Keratinocyte (primary cell): ENCODE results near the gene DENND5A. TPM values are rescaled to one million over a fixed set of nuclear protein-coding genes. Genes with fewer than 3 reads are reported as not detected.

Source experiments
- DNase-seq: peaks from one replicate; pipeline ENCODE4 v3.0.0-alpha.2; 2011; ENCODE audit warnings: low read depth, missing footprints, low spot score
- FAIRE-seq: peaks from 2 replicates; lab custom pipeline; 2011; peaks lifted over from hg19 to GRCh38; lab: Jason Lieb, UNC
- H2AFZ ChIP-seq: 2 replicates; pipeline ENCODE4 v1.6.0; 2012; ENCODE audit warnings: low read length, control low read depth, inconsistent platforms; ENCODE audit not compliant: control insufficient read depth
- H3K27ac ChIP-seq: 2 replicates; pipeline ENCODE4 v1.5.1; 2011; ENCODE audit warnings: low read length; ENCODE audit not compliant: control insufficient read depth, insufficient read depth
- H3K27me3 ChIP-seq: 3 replicates; pipeline ENCODE4 v1.6.0; 2011; ENCODE audit warnings: low read length; ENCODE audit not compliant: control insufficient read depth, insufficient read depth; ENCODE audit errors: extremely low read depth
- H3K36me3 ChIP-seq, 2 experiments: 2 replicates in 1 of 2; 3 replicates in 1 of 2; pipeline ENCODE4 v1.5.1; 2011; ENCODE audit warnings: low read length in 2 of 2, mild to moderate bottlenecking in 1 of 2; ENCODE audit not compliant: control insufficient read depth in 2 of 2, insufficient read depth in 2 of 2; ENCODE audit errors: extremely low read depth in 1 of 2
- H3K4me1 ChIP-seq: 3 replicates; pipeline ENCODE4 v1.5.1; 2011; ENCODE audit warnings: low read length; ENCODE audit not compliant: control insufficient read depth, insufficient read depth; ENCODE audit errors: extremely low read depth
- H3K4me2 ChIP-seq: 3 replicates; pipeline ENCODE4 v1.6.0; 2011; ENCODE audit warnings: low read depth, low read length; ENCODE audit not compliant: control insufficient read depth, insufficient read depth; ENCODE audit errors: extremely low read depth
- H3K4me3 ChIP-seq, 3 experiments: fragments of 200-600 bp in 1 of 3; sonication (generic) in 1 of 3; 2 replicates in 2 of 3; 3 replicates in 1 of 3; pipeline ENCODE4 v1.5.1; 2011 to 2016; ENCODE audit warnings: low read length in 3 of 3, mild to moderate bottlenecking in 3 of 3, control low read depth in 2 of 3, inconsistent platforms in 1 of 3, low read depth in 1 of 3, mixed read lengths in 1 of 3, mixed run types in 1 of 3, moderate library complexity in 1 of 3; ENCODE audit not compliant: control insufficient read depth in 2 of 3, insufficient read depth in 2 of 3; ENCODE audit errors: extremely low read depth in 1 of 3
- H3K79me2 ChIP-seq: 2 replicates; pipeline ENCODE4 v1.6.0; 2012; ENCODE audit warnings: low read length; ENCODE audit not compliant: control insufficient read depth, insufficient read depth
- H3K9ac ChIP-seq: 3 replicates; pipeline ENCODE4 v1.6.0; 2011; ENCODE audit warnings: low read length; ENCODE audit not compliant: control insufficient read depth, insufficient read depth; ENCODE audit errors: extremely low read depth
- H3K9me1 ChIP-seq: 3 replicates; pipeline ENCODE4 v1.6.0; 2011; ENCODE audit warnings: low read length; ENCODE audit not compliant: control insufficient read depth, insufficient read depth; ENCODE audit errors: extremely low read depth
- H3K9me3 ChIP-seq: 2 replicates; pipeline ENCODE4 v1.5.1; 2012; ENCODE audit warnings: low read depth, low read length; ENCODE audit not compliant: control insufficient read depth
- H4K20me1 ChIP-seq: 3 replicates; pipeline ENCODE4 v1.6.0; 2011; ENCODE audit warnings: low read length; ENCODE audit not compliant: control insufficient read depth, insufficient read depth; ENCODE audit errors: extremely low read depth
- EZH2 ChIP-seq: IDR thresholded peaks from one replicate; pipeline ENCODE4 v1.6.1; 2012; ENCODE audit warnings: inconsistent platforms, mild to moderate bottlenecking, low read length, moderate library complexity
- dilution Hi-C: fragments of 300-500 bp; cut with MboI; formaldehyde crosslinking; loops from one replicate; pipeline ENCODE4 v1.7.0; 2020; ENCODE audit warnings: low sequenced_read_pairs; ENCODE audit not compliant: extremely low pct_ligation_motif_present
- polyA plus RNA-seq, 5 experiments: library from polyadenylated mRNA; depleted of rRNA in 3 of 5; stranded (reverse) in 3 of 5; stranded (forward) in 1 of 5; unstranded in 1 of 5; fragments of >200 nt; gene quantifications; 1 replicate in 1 of 5; 2 replicates in 3 of 5; 3 replicates in 1 of 5; pipeline versions ENCODE4 v1.2.1 to v1.2.3, GENCODE V29; 2011 to 2012; ENCODE audit warnings: missing spikeins in 2 of 5, low read depth in 1 of 5, low replicate concordance in 1 of 5
- TF ChIP-seq, protein P1 (sequence below), 3 experiments: IDR thresholded peaks in 1 of 3; conservative IDR thresholded peaks in 1 of 3; optimal IDR thresholded peaks in 1 of 3; 2 replicates in 2 of 3; 3 replicates in 1 of 3; pipeline versions ENCODE3 to v1.5.1; 2011; ENCODE audit warnings: low read length in 3 of 3, mild to moderate bottlenecking in 3 of 3, moderate library complexity in 2 of 3, control low read depth in 1 of 3, inconsistent platforms in 1 of 3; ENCODE audit not compliant: insufficient read depth in 2 of 3; ENCODE audit errors: extremely low read depth in 1 of 3

DENND5A gene
- polyA plus RNA-seq, 1 donor (not counting 4 experiments of a cell fraction or from before 2014, with no cell fraction given), result 49.1 TPM

- H3K27me3 ChIP-seq, result no peaks in the 10 kb centered on the region
- H3K9me3 ChIP-seq, result no peaks in the 10 kb centered on the region
- no peak overlapping the region for H3K27ac ChIP-seq
- no peak overlapping the region for H3K4me3 ChIP-seq
- H3K9me1 ChIP-seq, result no peaks in the 10 kb centered on the region
- H3K4me2 ChIP-seq, result no peak overlapping the region
- dilution Hi-C loops, result no loop called here
- no peak overlapping the region for H3K9ac ChIP-seq
- no peak for DNase-seq
- peaks cover 16% of the 10 kb centered on the region for H3K79me2 ChIP-seq
- no peak for FAIRE-seq
- no peaks in the 10 kb centered on the region for H4K20me1 ChIP-seq
- peaks cover 4% of the 10 kb centered on the region for H3K4me1 ChIP-seq
- H3K36me3 ChIP-seq, result no peaks in the 10 kb centered on the region
- no peak overlapping the region for H2AFZ ChIP-seq
- TF ChIP-seq, protein P1, sequence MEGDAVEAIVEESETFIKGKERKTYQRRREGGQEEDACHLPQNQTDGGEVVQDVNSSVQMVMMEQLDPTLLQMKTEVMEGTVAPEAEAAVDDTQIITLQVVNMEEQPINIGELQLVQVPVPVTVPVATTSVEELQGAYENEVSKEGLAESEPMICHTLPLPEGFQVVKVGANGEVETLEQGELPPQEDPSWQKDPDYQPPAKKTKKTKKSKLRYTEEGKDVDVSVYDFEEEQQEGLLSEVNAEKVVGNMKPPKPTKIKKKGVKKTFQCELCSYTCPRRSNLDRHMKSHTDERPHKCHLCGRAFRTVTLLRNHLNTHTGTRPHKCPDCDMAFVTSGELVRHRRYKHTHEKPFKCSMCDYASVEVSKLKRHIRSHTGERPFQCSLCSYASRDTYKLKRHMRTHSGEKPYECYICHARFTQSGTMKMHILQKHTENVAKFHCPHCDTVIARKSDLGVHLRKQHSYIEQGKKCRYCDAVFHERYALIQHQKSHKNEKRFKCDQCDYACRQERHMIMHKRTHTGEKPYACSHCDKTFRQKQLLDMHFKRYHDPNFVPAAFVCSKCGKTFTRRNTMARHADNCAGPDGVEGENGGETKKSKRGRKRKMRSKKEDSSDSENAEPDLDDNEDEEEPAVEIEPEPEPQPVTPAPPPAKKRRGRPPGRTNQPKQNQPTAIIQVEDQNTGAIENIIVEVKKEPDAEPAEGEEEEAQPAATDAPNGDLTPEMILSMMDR (optimal IDR thresholded peaks at IDR 0.05 in 1 of 3, IDR thresholded peaks at IDR 0.05 in 1 of 3, conservative IDR thresholded peaks at IDR 0.05 in 1 of 3; ENCODE audit: extremely low read depth in 1 of 3, insufficient read depth in 2 of 3, low read length in 3 of 3), result no peak
- no peak for TF ChIP-seq EZH2
Observed at GRCh38 chr11:9219572-9219971, 45.6 kb downstream of the DENND5A start.

DNA sequence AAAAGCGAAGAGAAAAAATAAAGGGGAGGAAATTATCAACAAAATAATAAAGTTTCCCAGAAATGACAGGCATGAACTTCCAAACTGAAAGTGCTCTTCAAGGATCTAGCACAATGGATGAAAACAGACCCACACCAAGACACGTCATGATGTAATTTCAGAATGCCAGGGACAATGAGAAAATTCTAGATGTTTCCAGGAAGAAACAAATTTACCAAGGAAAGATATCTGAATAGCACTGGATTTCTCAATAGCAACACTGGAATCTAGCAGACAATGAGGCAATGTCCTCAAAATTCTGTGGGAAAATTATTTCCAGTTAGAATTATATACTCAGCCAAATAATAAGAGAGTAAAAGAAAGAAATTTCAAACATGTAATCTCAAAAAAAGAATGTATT lies 46.0 kb downstream of the DENND5A start:
- no peak overlapping the region for H2AFZ ChIP-seq
- FAIRE-seq (no peak), DNase-seq (no peak)
- no peaks in the 10 kb centered on the region for H3K9me3 ChIP-seq
- peaks cover 4% of the 10 kb centered on the region for H3K4me1 ChIP-seq
- dilution Hi-C loops, result no loop called here
- TF ChIP-seq EZH2, result no peak
- TF ChIP-seq, protein P1 (optimal IDR thresholded peaks at IDR 0.05 in 1 of 3, IDR thresholded peaks at IDR 0.05 in 1 of 3, conservative IDR thresholded peaks at IDR 0.05 in 1 of 3; ENCODE audit: extremely low read depth in 1 of 3, insufficient read depth in 2 of 3, low read length in 3 of 3), result no peak
- no peak overlapping the region for H3K4me3 ChIP-seq
- peaks cover 17% of the 10 kb centered on the region for H3K79me2 ChIP-seq
- no peak overlapping the region for H3K4me2 ChIP-seq
- H3K9me1 ChIP-seq, result no peaks in the 10 kb centered on the region
- H3K36me3 ChIP-seq, result no peaks in the 10 kb centered on the region
- no peaks in the 10 kb centered on the region for H3K27me3 ChIP-seq
- H3K9ac ChIP-seq, result no peak overlapping the region
- no peak overlapping the region for H3K27ac ChIP-seq
- H4K20me1 ChIP-seq, result no peaks in the 10 kb centered on the region
